NCI-H2029 (cell line): ENCODE data around the gene DGKD.
A peak's percentile ranks its signal among the peaks of the same experiment; 100 is the strongest.

Experiments
- DNase-seq: peaks from one replicate; lab custom pipeline; 2025; lab: John Stamatoyannopoulos, UW

Gene DGKD

GRCh38 chr2:233413046-233413445 lies 58.8 kb downstream of the DGKD start:
- DNase-seq: no peak

GRCh38 chr2:233413559-233414272 lies 59.4 kb downstream of the DGKD start:
- peak; percentile 50 for DNase-seq

GRCh38 chr2:233414273-233414654 lies 60.0 kb downstream of the DGKD start:
- DNase-seq: no peak

- DNase-seq: peak; percentile 71
Measured at GRCh38 chr2:233414777-233415570, 60.7 kb downstream of the DGKD start.

GRCh38 chr2:233416199-233416598 lies 61.9 kb downstream of the DGKD start:
- DNase-seq: no peak

- no peak for DNase-seq
Measured at GRCh38 chr2:233416706-233417105, 62.4 kb downstream of the DGKD start.

- no peak for DNase-seq
Measured at GRCh38 chr2:233417282-233417681, 63.0 kb downstream of the DGKD start.

GRCh38 chr2:233418052-233418760 lies 63.9 kb downstream of the DGKD start:
- no peak for DNase-seq

- DNase-seq: no peak
Measured at GRCh38 chr2:233418761-233419546, 64.7 kb downstream of the DGKD start.

- DNase-seq: no peak
Measured at GRCh38 chr2:233419602-233420391, 65.5 kb downstream of the DGKD start.

GRCh38 chr2:233421091-233421816 lies 67.0 kb downstream of the DGKD start:
- DNase-seq: no peak

GRCh38 chr2:233422050-233422639 lies 67.9 kb downstream of the DGKD start:
- peak; percentile 97 for DNase-seq

GRCh38 chr2:233422649-233423551 lies 68.6 kb downstream of the DGKD start:
- no peak for DNase-seq

- no peak for DNase-seq
Measured at GRCh38 chr2:233423552-233423860, 69.2 kb downstream of the DGKD start.

GRCh38 chr2:233424154-233424951 lies 70.1 kb downstream of the DGKD start:
- DNase-seq: peak; percentile 91

- no peak for DNase-seq
Measured at GRCh38 chr2:233426619-233427342, 72.5 kb downstream of the DGKD start.

- DNase-seq: no peak
Measured at GRCh38 chr2:233428008-233428407, 73.7 kb downstream of the DGKD start.

- DNase-seq: no peak
Measured at GRCh38 chr2:233428438-233428837, 74.1 kb downstream of the DGKD start.
